Epithelial cell of esophagus (primary cell): ENCODE results near the gene PLXND1.

Experiments
- DNase-seq: peaks from one replicate; pipeline ENCODE4 v3.0.0; 2010; ENCODE audit warnings: low read depth
- H3K4me3 ChIP-seq: 2 replicates; pipeline ENCODE4 v1.5.1; 2011; ENCODE audit warnings: mild to moderate bottlenecking, low read length, control low read depth
- CTCF ChIP-seq: IDR thresholded peaks from 2 replicates; pipeline ENCODE4 v1.5.1; 2011; ENCODE audit warnings: low read depth, mild to moderate bottlenecking, low read length, control low read depth, inconsistent platforms; ENCODE audit not compliant: insufficient read depth; ENCODE audit errors: missing control alignments

Gene PLXND1

GRCh38 chr3:129555616-129556357 lies 50.7 kb downstream of the PLXND1 start:
- DNase-seq, result no peak
- no peak for TF ChIP-seq CTCF
- no peak overlapping the region for H3K4me3 ChIP-seq

- TF ChIP-seq CTCF, result no peak
- no peak for DNase-seq
- no peak overlapping the region for H3K4me3 ChIP-seq
Observed at GRCh38 chr3:129555153-129555550, 51.3 kb downstream of the PLXND1 start.

- no peak for TF ChIP-seq CTCF
- H3K4me3 ChIP-seq, result no peak overlapping the region
- no peak for DNase-seq
Observed at GRCh38 chr3:129554356-129555152, 51.9 kb downstream of the PLXND1 start.

GRCh38 chr3:129553719-129554118 lies 52.8 kb downstream of the PLXND1 start:
- DNase-seq, result no peak
- no peak overlapping the region for H3K4me3 ChIP-seq
- no peak for TF ChIP-seq CTCF

GRCh38 chr3:129553171-129553570 lies 53.3 kb downstream of the PLXND1 start:
- no peak overlapping the region for H3K4me3 ChIP-seq
- DNase-seq, result no peak
- no peak for TF ChIP-seq CTCF

- no peak overlapping the region for H3K4me3 ChIP-seq
- no peak for DNase-seq
- TF ChIP-seq CTCF, result no peak
Observed at GRCh38 chr3:129552287-129553050, 54.0 kb downstream of the PLXND1 start.
